ENCODE data around the gene SH3RF2.
"Not testable (repeated sequence)": the region's sequence is repeated elsewhere in the genome, so short reads cannot be mapped to it uniquely, and the experiment has no call there.

SH3RF2 gene

DNA sequence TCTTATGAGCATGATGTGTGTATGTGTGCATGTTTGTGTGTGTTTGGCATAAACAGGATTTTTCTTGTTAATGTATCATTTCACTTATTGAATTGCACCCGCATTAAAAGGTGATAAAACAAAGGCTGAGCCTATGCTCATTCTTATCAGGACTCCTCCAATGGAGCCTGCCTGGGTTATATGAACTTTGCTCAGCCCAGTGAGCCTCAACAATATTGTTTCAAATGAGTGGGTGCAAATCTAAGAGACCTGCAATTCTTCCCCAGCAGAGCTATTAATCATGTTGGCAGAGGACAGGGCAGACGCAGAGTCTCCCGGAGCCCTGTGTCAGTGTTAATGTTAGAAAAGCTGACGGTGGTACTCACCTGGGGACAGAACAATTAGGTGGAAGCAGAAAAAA, 71.6 kb downstream of the SH3RF2 start:
- Histone ChIP-seq H3K9me3 (ENCODE audit: control extremely low read depth in 1 of 5, control insufficient read depth in 4 of 5, insufficient read depth in 2 of 5, low read depth in 1 of 5, low read length in 4 of 5) (no peaks in the 10 kb centered on the region), H3K27ac (ENCODE audit: insufficient read depth in 1 of 2, low read depth in 1 of 2, low read length in 2 of 2, poor library complexity in 1 of 2, severe bottlenecking in 2 of 2) (no peak overlapping the region), H3K36me3 (ENCODE audit: control insufficient read depth in 4 of 4, insufficient read depth in 4 of 4, low read length in 3 of 4) (no peaks in the 10 kb centered on the region), H3K27me3 (replicated peaks in 2 of 5; ENCODE audit: control insufficient read depth in 4 of 5, insufficient read depth in 5 of 5, low read length in 4 of 5) (no peaks in the 10 kb centered on the region), H3K4me3 (ENCODE audit: control insufficient read depth in 1 of 7, extremely low read depth in 1 of 7, insufficient read depth in 4 of 7, low read depth in 2 of 7, low read length in 6 of 7) (no peak overlapping the region), H3K4me1 (ENCODE audit: control extremely low read depth in 1 of 4, control insufficient read depth in 4 of 4, insufficient read depth in 4 of 4, low read length in 3 of 4) (no peaks in the 10 kb centered on the region)
- CTCF ChIA-PET = interaction anchor here (0.9 to 1.3 kb wide), 2 partner anchors 33 to 47 kb away, joined by 3 to 5 read pairs; no protein-coding TSS in a partner anchor
- 100% methylated on average over 1 of the region's 4 CpGs for WGBS (ENCODE audit: insufficient coverage)
- DNase-seq = no peak
- POLR2A ChIA-PET = no interaction called here

DNA sequence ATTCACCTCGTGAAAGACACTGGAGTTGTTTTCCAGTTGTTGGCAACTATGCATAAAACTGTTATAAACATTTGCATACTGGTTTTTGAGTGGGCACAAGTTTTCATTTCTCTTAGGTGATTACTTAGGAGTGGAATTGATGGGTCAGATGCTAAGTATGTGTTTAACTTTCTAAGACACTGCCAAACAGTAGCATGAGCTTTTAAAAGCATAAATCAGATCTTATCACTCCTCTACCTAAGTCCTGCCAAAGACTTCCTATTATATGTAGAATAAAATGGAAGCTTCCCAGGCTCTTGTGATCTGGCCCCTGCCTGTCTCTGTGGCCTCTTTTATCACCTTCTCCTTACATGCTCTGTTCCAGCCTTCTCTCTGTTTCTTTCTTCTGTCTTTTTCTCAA, 72.6 kb downstream of the SH3RF2 start:
- DNase-seq = no peak
- Histone ChIP-seq H3K4me3 (ENCODE audit: control insufficient read depth in 1 of 7, extremely low read depth in 1 of 7, insufficient read depth in 4 of 7, low read depth in 2 of 7, low read length in 6 of 7) (no peak overlapping the region), H3K27ac (ENCODE audit: insufficient read depth in 1 of 2, low read depth in 1 of 2, low read length in 2 of 2, poor library complexity in 1 of 2, severe bottlenecking in 2 of 2) (no peak overlapping the region), H3K9me3 (ENCODE audit: control extremely low read depth in 1 of 5, control insufficient read depth in 4 of 5, insufficient read depth in 2 of 5, low read depth in 1 of 5, low read length in 4 of 5) (no peaks in the 10 kb centered on the region), H3K4me1 (ENCODE audit: control extremely low read depth in 1 of 4, control insufficient read depth in 4 of 4, insufficient read depth in 4 of 4, low read length in 3 of 4) (no peaks in the 10 kb centered on the region), H3K27me3 (replicated peaks in 2 of 5; ENCODE audit: control insufficient read depth in 4 of 5, insufficient read depth in 5 of 5, low read length in 4 of 5) (no peaks in the 10 kb centered on the region), H3K36me3 (ENCODE audit: control insufficient read depth in 4 of 4, insufficient read depth in 4 of 4, low read length in 3 of 4) (no peaks in the 10 kb centered on the region)
- WGBS (ENCODE audit: insufficient coverage) = 83% methylated on average over 1 of the region's 1 CpG
- CTCF ChIA-PET = interaction anchor here (1.1 to 1.5 kb wide), 3 partner anchors 32 to 433 kb away, joined by 3 read pairs; no protein-coding TSS in a partner anchor
- POLR2A ChIA-PET = no interaction called here

DNA sequence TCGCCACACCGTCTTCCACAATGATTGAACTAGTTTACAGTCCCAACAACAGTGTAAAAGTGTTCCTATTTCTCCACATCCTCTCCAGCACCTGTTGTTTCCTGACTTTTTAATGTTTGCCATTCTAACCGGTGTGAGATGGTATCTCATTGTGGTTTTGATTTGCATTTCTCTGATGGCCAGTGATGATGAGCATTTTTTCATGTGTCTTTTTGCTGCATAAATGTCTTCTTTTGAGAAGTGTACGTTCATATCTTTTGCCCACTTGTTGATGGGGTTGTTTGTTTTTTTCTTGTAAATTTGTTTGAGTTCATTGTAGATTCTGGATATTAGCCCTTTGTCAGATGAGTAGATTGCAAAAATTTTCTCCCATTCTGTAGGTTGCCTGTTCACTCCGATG, 74.1 kb downstream of the SH3RF2 start:
- POLR2A ChIA-PET; H3K9me3 ChIP-seq (ENCODE audit: control extremely low read depth in 1 of 5, control insufficient read depth in 4 of 5, insufficient read depth in 2 of 5, low read depth in 1 of 5, low read length in 4 of 5); H3K36me3 ChIP-seq (ENCODE audit: control insufficient read depth in 4 of 4, insufficient read depth in 4 of 4, low read length in 3 of 4); H3K4me3 ChIP-seq (ENCODE audit: control insufficient read depth in 1 of 7, extremely low read depth in 1 of 7, insufficient read depth in 4 of 7, low read depth in 2 of 7, low read length in 6 of 7); H3K27me3 ChIP-seq (replicated peaks in 2 of 5; ENCODE audit: control insufficient read depth in 4 of 5, insufficient read depth in 5 of 5, low read length in 4 of 5); DNase-seq; H3K27ac ChIP-seq (ENCODE audit: insufficient read depth in 1 of 2, low read depth in 1 of 2, low read length in 2 of 2, poor library complexity in 1 of 2, severe bottlenecking in 2 of 2); H3K4me1 ChIP-seq (ENCODE audit: control extremely low read depth in 1 of 4, control insufficient read depth in 4 of 4, insufficient read depth in 4 of 4, low read length in 3 of 4); CTCF ChIA-PET: not testable (repeated sequence)
- WGBS (ENCODE audit: insufficient coverage) = no CpG with 5 or more reads among the region's 5 CpGs

DNA sequence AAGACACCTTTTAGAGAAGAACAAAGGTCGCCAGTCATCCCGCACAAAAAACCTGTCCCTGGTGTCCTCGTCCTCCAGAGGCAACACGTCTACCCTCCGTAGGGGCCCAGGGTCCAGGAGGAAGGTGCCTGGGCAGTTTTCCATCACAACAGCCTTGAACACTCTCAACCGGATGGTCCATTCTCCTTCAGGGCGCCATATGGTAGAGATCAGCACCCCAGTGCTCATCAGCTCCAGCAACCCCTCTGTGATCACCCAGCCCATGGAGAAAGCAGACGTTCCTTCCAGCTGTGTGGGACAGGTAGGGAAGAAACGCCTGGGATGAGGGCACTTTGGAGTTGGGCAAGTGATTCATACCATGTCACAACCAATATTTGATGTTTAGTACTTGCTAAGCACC, 77.4 kb downstream of the SH3RF2 start:
- Histone ChIP-seq H3K4me3 (ENCODE audit: control insufficient read depth in 1 of 7, extremely low read depth in 1 of 7, insufficient read depth in 4 of 7, low read depth in 2 of 7, low read length in 6 of 7) (no peak overlapping the region), H3K36me3 (ENCODE audit: control insufficient read depth in 4 of 4, insufficient read depth in 4 of 4, low read length in 3 of 4) (no peaks in the 10 kb centered on the region), H3K4me1 (ENCODE audit: control extremely low read depth in 1 of 4, control insufficient read depth in 4 of 4, insufficient read depth in 4 of 4, low read length in 3 of 4) (no peaks in the 10 kb centered on the region), H3K27me3 (replicated peaks in 2 of 5; ENCODE audit: control insufficient read depth in 4 of 5, insufficient read depth in 5 of 5, low read length in 4 of 5) (no peaks in the 10 kb centered on the region), H3K27ac (ENCODE audit: insufficient read depth in 1 of 2, low read depth in 1 of 2, low read length in 2 of 2, poor library complexity in 1 of 2, severe bottlenecking in 2 of 2) (no peak overlapping the region), H3K9me3 (ENCODE audit: control extremely low read depth in 1 of 5, control insufficient read depth in 4 of 5, insufficient read depth in 2 of 5, low read depth in 1 of 5, low read length in 4 of 5) (no peaks in the 10 kb centered on the region)
- WGBS (ENCODE audit: insufficient coverage) = 91% methylated on average over 8 of the region's 9 CpGs
- no peak for DNase-seq
- ChIA-PET POLR2A (no interaction called here), CTCF (no interaction called here)

DNA sequence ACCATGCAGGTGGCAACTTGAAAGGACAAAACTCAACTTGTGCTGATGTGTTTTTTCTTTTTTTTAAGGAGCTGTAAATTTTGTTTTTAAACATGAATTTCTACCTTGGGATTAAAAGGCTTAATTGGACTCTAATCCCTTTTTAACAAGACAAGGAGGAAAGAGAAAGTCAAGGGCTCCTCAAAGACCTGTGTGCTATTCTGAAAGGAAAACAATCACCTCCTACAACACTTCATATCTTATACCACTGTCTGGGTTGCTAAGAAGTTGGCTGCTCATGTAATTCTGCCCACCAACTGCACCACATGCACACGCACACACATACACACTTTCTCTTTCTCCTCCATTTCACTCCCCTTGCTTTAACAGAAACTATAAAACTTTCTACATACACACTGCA, 78.6 kb downstream of the SH3RF2 start:
- Histone ChIP-seq H3K4me1 (ENCODE audit: control extremely low read depth in 1 of 4, control insufficient read depth in 4 of 4, insufficient read depth in 4 of 4, low read length in 3 of 4) (no peaks in the 10 kb centered on the region), H3K27me3 (replicated peaks in 2 of 5; ENCODE audit: control insufficient read depth in 4 of 5, insufficient read depth in 5 of 5, low read length in 4 of 5) (no peaks in the 10 kb centered on the region), H3K36me3 (ENCODE audit: control insufficient read depth in 4 of 4, insufficient read depth in 4 of 4, low read length in 3 of 4) (no peaks in the 10 kb centered on the region), H3K9me3 (ENCODE audit: control extremely low read depth in 1 of 5, control insufficient read depth in 4 of 5, insufficient read depth in 2 of 5, low read depth in 1 of 5, low read length in 4 of 5) (no peaks in the 10 kb centered on the region), H3K4me3 (ENCODE audit: control insufficient read depth in 1 of 7, extremely low read depth in 1 of 7, insufficient read depth in 4 of 7, low read depth in 2 of 7, low read length in 6 of 7) (no peak overlapping the region), H3K27ac (ENCODE audit: insufficient read depth in 1 of 2, low read depth in 1 of 2, low read length in 2 of 2, poor library complexity in 1 of 2, severe bottlenecking in 2 of 2) (no peak overlapping the region)
- ChIA-PET CTCF (no interaction called here), POLR2A (no interaction called here)
- DNase-seq = no peak
- 100% methylated on average over 1 of the region's 1 CpG for WGBS (ENCODE audit: insufficient coverage)

DNA sequence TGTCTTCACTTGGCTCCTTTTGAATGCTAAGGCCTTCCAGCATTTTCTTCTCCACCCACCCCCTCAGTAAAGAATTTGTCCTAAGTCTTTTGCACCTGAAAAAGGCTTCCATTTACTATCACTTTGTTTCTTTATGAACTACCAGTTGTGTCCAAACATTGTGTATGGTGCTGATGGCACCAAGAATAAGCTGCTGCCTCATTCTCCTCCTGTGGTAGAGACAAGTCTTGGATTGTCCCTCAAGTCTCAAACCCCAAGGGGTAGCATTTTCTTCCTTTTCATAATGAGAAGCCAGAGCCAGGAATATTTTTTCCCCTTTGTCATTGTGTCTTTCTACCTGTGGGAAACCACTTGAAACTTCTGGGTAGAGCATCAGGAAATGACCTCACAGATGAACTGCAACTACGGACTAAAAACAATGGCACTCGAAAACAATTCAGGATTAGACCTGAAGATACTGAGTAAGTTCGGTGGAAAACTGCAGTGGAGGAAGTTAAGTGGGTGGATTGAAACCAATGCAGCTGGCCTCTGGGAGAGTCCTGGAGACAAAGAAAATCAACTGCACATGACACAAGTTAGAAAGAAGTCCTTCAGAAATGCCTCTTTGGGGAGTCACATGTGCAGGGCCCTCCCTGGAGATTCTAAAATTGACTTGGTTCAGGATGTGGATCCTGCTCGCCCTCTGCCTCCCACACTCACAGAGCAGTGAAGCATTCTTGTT, 80.5 kb downstream of the SH3RF2 start:
- Histone ChIP-seq H3K4me1 (ENCODE audit: control extremely low read depth in 1 of 4, control insufficient read depth in 4 of 4, insufficient read depth in 4 of 4, low read length in 3 of 4) (no peaks in the 10 kb centered on the region), H3K36me3 (ENCODE audit: control insufficient read depth in 4 of 4, insufficient read depth in 4 of 4, low read length in 3 of 4) (no peaks in the 10 kb centered on the region), H3K27ac (ENCODE audit: insufficient read depth in 1 of 2, low read depth in 1 of 2, low read length in 2 of 2, poor library complexity in 1 of 2, severe bottlenecking in 2 of 2) (no peak overlapping the region), H3K9me3 (ENCODE audit: control extremely low read depth in 1 of 5, control insufficient read depth in 4 of 5, insufficient read depth in 2 of 5, low read depth in 1 of 5, low read length in 4 of 5) (no peaks in the 10 kb centered on the region), H3K4me3 (ENCODE audit: control insufficient read depth in 1 of 7, extremely low read depth in 1 of 7, insufficient read depth in 4 of 7, low read depth in 2 of 7, low read length in 6 of 7) (no peak overlapping the region), H3K27me3 (replicated peaks in 2 of 5; ENCODE audit: control insufficient read depth in 4 of 5, insufficient read depth in 5 of 5, low read length in 4 of 5) (no peaks in the 10 kb centered on the region)
- ChIA-PET POLR2A (no interaction called here), CTCF (no interaction called here)
- WGBS (ENCODE audit: insufficient coverage) = 40% methylated on average over 4 of the region's 4 CpGs
- DNase-seq = no peak

DNA sequence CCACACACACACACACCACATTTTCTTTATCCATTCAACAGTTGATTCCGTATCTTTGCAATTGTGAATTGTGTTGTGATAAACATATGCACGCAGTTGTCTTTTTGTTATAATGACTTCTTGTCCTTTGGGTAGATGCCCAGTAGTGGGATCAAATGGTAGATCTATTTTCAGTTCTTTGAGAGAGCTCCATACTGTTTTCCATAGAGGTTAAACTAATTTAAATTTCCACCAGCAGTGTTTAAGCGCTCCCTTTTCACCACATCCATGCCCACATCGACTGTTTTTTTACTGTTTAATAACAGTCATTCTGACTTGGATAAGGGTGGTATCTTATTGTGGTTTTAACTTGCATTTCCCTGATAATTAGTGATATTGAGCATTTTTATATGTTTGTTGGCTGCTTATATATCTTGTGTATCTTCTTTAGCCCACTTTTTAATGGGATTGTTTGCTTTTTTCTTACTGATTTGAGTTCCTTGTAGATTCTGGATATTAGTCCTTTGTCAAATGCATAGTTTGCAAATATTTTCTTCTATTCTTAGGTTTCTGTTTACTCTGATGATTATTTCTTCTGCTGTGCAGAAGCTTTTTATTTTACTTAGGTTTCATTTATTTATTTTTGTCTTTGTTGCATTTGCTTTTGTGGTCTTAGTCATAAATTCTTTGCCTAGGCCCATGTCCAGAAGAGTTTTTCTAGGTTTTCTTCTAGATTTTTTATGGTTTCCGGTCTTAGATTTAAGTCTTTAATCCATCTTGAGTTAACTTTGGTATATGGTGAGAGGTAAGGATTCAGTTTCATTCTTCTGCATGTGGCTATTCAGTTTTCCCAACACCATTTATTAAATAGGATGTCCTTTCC, 82.4 kb downstream of the SH3RF2 start:
- CTCF ChIA-PET = interaction anchor here (1.1 kb wide), 1 partner anchor 337 kb away, joined by 3 read pairs; no protein-coding TSS in a partner anchor
- POLR2A ChIA-PET = no interaction called here
- no peak for DNase-seq
- Histone ChIP-seq H3K4me3 (ENCODE audit: control insufficient read depth in 1 of 7, extremely low read depth in 1 of 7, insufficient read depth in 4 of 7, low read depth in 2 of 7, low read length in 6 of 7) (no peak overlapping the region), H3K27me3 (replicated peaks in 2 of 5; ENCODE audit: control insufficient read depth in 4 of 5, insufficient read depth in 5 of 5, low read length in 4 of 5) (no peaks in the 10 kb centered on the region), H3K9me3 (ENCODE audit: control extremely low read depth in 1 of 5, control insufficient read depth in 4 of 5, insufficient read depth in 2 of 5, low read depth in 1 of 5, low read length in 4 of 5) (no peaks in the 10 kb centered on the region), H3K27ac (ENCODE audit: insufficient read depth in 1 of 2, low read depth in 1 of 2, low read length in 2 of 2, poor library complexity in 1 of 2, severe bottlenecking in 2 of 2) (no peak overlapping the region), H3K4me1 (ENCODE audit: control extremely low read depth in 1 of 4, control insufficient read depth in 4 of 4, insufficient read depth in 4 of 4, low read length in 3 of 4) (no peaks in the 10 kb centered on the region), H3K36me3 (ENCODE audit: control insufficient read depth in 4 of 4, insufficient read depth in 4 of 4, low read length in 3 of 4) (no peaks in the 10 kb centered on the region)
- WGBS (ENCODE audit: insufficient coverage) = no CpG with 5 or more reads among the region's 5 CpGs
